ENCODE results near the gene GHRHR. TPM values are rescaled to one million over a fixed set of nuclear protein-coding genes. Genes with fewer than 3 reads are reported as not detected.

The GHRHR gene
- total and polyA plus RNA-seq, 7 donors: 0.03 to 0.16 TPM; not detected in 5

GRCh38 chr7:30970594-30971094 is 6.9 kb downstream of the GHRHR start:
- Histone ChIP-seq H3K27ac (no peak overlapping the region), H3K9me3 (no peaks in the 10 kb centered on the region), H3K27me3 (ENCODE audit: insufficient read depth in 3 of 3, low read length in 2 of 3) (peaks cover 0 to 6% (median 3%) of the 10 kb centered on the region in 3 donors), H3K36me3 (ENCODE audit: insufficient read depth in 1 of 2, low read depth in 1 of 2) (no peaks in the 10 kb centered on the region), H3K4me3 (no peak overlapping the region), H3K4me1 (no peaks in the 10 kb centered on the region)
- intact Hi-C loops (cut with DNase I): no loop called here
- DNase-seq (no peak), ATAC-seq (no peak)
- 37 to 45% (median 44%) methylated on average over 6 of the region's 6 CpGs for WGBS, 3 donors
- TF ChIP-seq CTCF (IDR thresholded peaks at IDR 0.05): no peak

- DNase-seq (no peak), ATAC-seq (no peak)
- H3K27me3 ChIP-seq (ENCODE audit: insufficient read depth in 3 of 3, low read length in 2 of 3): peaks cover 0 to 6% (median 3%) of the 10 kb centered on the region in 3 donors
- H3K9me3 ChIP-seq: no peaks in the 10 kb centered on the region
- no peaks in the 10 kb centered on the region for H3K36me3 ChIP-seq (ENCODE audit: insufficient read depth in 1 of 2, low read depth in 1 of 2)
- H3K4me1 ChIP-seq: no peaks in the 10 kb centered on the region
- intact Hi-C loops (cut with DNase I): no loop called here
- no peak overlapping the region for H3K27ac ChIP-seq
- TF ChIP-seq CTCF (IDR thresholded peaks at IDR 0.05): no peak
- WGBS, 3 donors: 33 to 40% (median 37%) methylated on average over 3 of the region's 3 CpGs
- H3K4me3 ChIP-seq: no peak overlapping the region
Observed at GRCh38 chr7:30971440-30971839, 7.7 kb downstream of the GHRHR start.

DNA sequence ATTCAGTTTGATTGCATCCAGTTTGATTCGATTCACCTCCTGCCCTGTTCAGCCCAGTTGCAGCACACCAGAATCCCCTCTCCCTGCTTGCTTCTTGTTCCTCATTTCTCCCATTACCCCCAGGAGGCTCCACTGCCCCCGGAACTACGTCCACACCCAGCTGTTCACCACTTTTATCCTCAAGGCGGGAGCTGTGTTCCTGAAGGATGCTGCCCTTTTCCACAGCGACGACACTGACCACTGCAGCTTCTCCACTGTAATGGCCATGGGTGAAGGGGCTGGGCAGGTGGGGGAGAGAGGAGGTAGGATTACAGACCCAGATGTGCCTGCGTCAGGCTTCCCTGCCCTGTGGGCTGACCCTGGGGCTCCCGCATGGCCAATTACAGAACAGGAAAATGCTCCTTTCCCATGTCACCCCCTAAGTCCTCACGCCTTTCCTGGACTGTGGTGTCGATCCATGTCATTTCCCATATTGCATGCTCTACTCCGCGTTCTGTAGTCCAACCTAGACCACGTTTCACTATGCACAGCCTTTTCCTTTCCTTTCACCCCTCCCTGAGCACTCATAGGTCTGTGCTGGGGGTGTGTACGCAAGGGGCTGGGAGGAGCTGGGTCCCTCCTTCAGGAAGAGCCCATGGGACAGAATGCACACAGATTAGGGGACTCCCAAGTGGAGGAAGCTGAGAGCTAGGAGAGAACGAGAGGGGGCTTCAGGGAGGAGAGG is 8.2 kb downstream of the GHRHR start:
- 31 to 32% (median 31%) methylated on average over 15 of the region's 15 CpGs for WGBS, 3 donors

GRCh38 chr7:30973292-30973691 is 9.5 kb downstream of the GHRHR start:
- intact Hi-C loops (cut with DNase I): no loop called here
- no peaks in the 10 kb centered on the region for H3K36me3 ChIP-seq (ENCODE audit: insufficient read depth in 1 of 2, low read depth in 1 of 2)
- 76 to 82% (median 80%) methylated on average over 3 of the region's 3 CpGs for WGBS, 3 donors
- H3K27me3 ChIP-seq (ENCODE audit: insufficient read depth in 3 of 3, low read length in 2 of 3): peaks cover 0 to 6% (median 3%) of the 10 kb centered on the region in 3 donors
- no peaks in the 10 kb centered on the region for H3K4me1 ChIP-seq
- no peaks in the 10 kb centered on the region for H3K9me3 ChIP-seq
- no peak overlapping the region for H3K27ac ChIP-seq
- ATAC-seq (no peak), DNase-seq (no peak)
- H3K4me3 ChIP-seq: no peak overlapping the region
- no peak for TF ChIP-seq CTCF (IDR thresholded peaks at IDR 0.05)

More for the DNA sequence above, 8.2 kb downstream of the GHRHR start:
- Histone ChIP-seq H3K9me3 (no peaks in the 10 kb centered on the region), H3K4me1 (no peaks in the 10 kb centered on the region), H3K27me3 (ENCODE audit: insufficient read depth in 3 of 3, low read length in 2 of 3) (peaks cover 0 to 6% (median 3%) of the 10 kb centered on the region in 3 donors), H3K4me3 (no peak overlapping the region), H3K36me3 (ENCODE audit: insufficient read depth in 1 of 2, low read depth in 1 of 2) (no peaks in the 10 kb centered on the region), H3K27ac (no peak overlapping the region)
- ATAC-seq (peak in 1 of 4 donors; percentile 7), DNase-seq (no peak)
- no peak for TF ChIP-seq CTCF (IDR thresholded peaks at IDR 0.05)
- intact Hi-C loops (cut with DNase I): no loop called here
